DOHH2 (cell line): ENCODE measurements around the gene SLC6A6.

Source experiments
- H3F3A ChIP-seq: fragments of 200-600 bp; sonication (generic), shearing (Covaris generic); 2 replicates; pipeline ENCODE4 v1.6.0; 2016; ENCODE audit warnings: antibody characterized with exemption, mild to moderate bottlenecking; ENCODE audit not compliant: control insufficient read depth, insufficient read depth
- H3K27ac ChIP-seq: fragments of 200-600 bp; sonication (generic); 2 replicates; pipeline ENCODE4 v1.5.1; 2014; ENCODE audit warnings: low read depth, mild to moderate bottlenecking, low read length, moderate library complexity
- H3K27me3 ChIP-seq: fragments of 200-600 bp; sonication (generic); 2 replicates; pipeline ENCODE4 v1.6.1; 2014; ENCODE audit warnings: mild to moderate bottlenecking, low read length, mixed read lengths; ENCODE audit not compliant: control insufficient read depth
- H3K36me3 ChIP-seq: fragments of 200-600 bp; sonication (generic); 2 replicates; pipeline ENCODE4 v1.6.1; 2014; ENCODE audit warnings: mild to moderate bottlenecking, low read length, moderate library complexity, mixed read lengths; ENCODE audit not compliant: control insufficient read depth
- H3K4me1 ChIP-seq: fragments of 200-600 bp; sonication (generic); 2 replicates; pipeline ENCODE4 v1.6.1; 2014; ENCODE audit warnings: mild to moderate bottlenecking, low read length, mixed read lengths; ENCODE audit not compliant: control insufficient read depth
- H3K4me2 ChIP-seq: fragments of 200-600 bp; sonication (generic); 2 replicates; pipeline ENCODE4 v1.6.0; 2014; ENCODE audit warnings: mild to moderate bottlenecking, low read length, moderate library complexity
- H3K4me3 ChIP-seq: fragments of 200-600 bp; sonication (generic); 2 replicates; pipeline ENCODE4 v1.5.1; 2014; ENCODE audit warnings: mild to moderate bottlenecking, low read length, mixed read lengths
- H3K79me2 ChIP-seq: fragments of 200-600 bp; sonication (generic); 2 replicates; pipeline ENCODE4 v1.6.1; 2014; ENCODE audit warnings: mild to moderate bottlenecking, low read length, mixed read lengths; ENCODE audit not compliant: control insufficient read depth
- H3K9me2 ChIP-seq: fragments of 200-600 bp; sonication (generic); replicated peaks from 2 replicates; pipeline ENCODE4 v1.6.1; 2014; ENCODE audit warnings: mild to moderate bottlenecking, low read length, mixed read lengths; ENCODE audit not compliant: control insufficient read depth
- H3K9me3 ChIP-seq: fragments of 200-600 bp; sonication (generic); 2 replicates; pipeline ENCODE4 v1.6.1; 2014; ENCODE audit warnings: antibody characterized with exemption, low read length, mixed read lengths; ENCODE audit not compliant: control insufficient read depth, insufficient read depth
- H4K20me1 ChIP-seq: fragments of 200-600 bp; sonication (generic); 2 replicates; pipeline ENCODE4 v1.6.0; 2014; ENCODE audit warnings: low read depth, mild to moderate bottlenecking, antibody characterized with exemption, low read length, moderate library complexity; ENCODE audit not compliant: control insufficient read depth, insufficient read depth
- EZH2phosphoT487 ChIP-seq: fragments of 200-600 bp; sonication (generic); IDR thresholded peaks from 2 replicates; pipeline ENCODE4 v1.6.1; 2017; ENCODE audit warnings: borderline replicate concordance, mild to moderate bottlenecking, antibody characterized with exemption, low read length, moderate library complexity, mixed read lengths
- TF ChIP-seq, protein P1 (sequence below): fragments of 200-600 bp; sonication (generic); IDR thresholded peaks from one replicate; pipeline ENCODE4 v1.5.1; 2014; ENCODE audit warnings: antibody characterized with exemption, mild to moderate bottlenecking, low read depth, low read length; ENCODE audit not compliant: poor library complexity, severe bottlenecking

SLC6A6 gene

GRCh38 chr3:14494279-14494972, 92.0 kb downstream of the SLC6A6 start:
- Histone ChIP-seq H3K27ac (no peak overlapping the region), H3K9me3 (no peaks in the 10 kb centered on the region), H3K27me3 (no peaks in the 10 kb centered on the region), H3K4me2 (no peak overlapping the region), H3K4me1 (no peaks in the 10 kb centered on the region), H3K79me2 (no peaks in the 10 kb centered on the region), H3K4me3 (no peak overlapping the region), H3K36me3 (no peaks in the 10 kb centered on the region), H3F3A (no peaks in the 10 kb centered on the region), H3K9me2 (no peaks in the 10 kb centered on the region), H4K20me1 (no peaks in the 10 kb centered on the region)
- TF ChIP-seq, protein P1, sequence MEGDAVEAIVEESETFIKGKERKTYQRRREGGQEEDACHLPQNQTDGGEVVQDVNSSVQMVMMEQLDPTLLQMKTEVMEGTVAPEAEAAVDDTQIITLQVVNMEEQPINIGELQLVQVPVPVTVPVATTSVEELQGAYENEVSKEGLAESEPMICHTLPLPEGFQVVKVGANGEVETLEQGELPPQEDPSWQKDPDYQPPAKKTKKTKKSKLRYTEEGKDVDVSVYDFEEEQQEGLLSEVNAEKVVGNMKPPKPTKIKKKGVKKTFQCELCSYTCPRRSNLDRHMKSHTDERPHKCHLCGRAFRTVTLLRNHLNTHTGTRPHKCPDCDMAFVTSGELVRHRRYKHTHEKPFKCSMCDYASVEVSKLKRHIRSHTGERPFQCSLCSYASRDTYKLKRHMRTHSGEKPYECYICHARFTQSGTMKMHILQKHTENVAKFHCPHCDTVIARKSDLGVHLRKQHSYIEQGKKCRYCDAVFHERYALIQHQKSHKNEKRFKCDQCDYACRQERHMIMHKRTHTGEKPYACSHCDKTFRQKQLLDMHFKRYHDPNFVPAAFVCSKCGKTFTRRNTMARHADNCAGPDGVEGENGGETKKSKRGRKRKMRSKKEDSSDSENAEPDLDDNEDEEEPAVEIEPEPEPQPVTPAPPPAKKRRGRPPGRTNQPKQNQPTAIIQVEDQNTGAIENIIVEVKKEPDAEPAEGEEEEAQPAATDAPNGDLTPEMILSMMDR = no peak
- no peak for TF ChIP-seq EZH2phosphoT487

DNA sequence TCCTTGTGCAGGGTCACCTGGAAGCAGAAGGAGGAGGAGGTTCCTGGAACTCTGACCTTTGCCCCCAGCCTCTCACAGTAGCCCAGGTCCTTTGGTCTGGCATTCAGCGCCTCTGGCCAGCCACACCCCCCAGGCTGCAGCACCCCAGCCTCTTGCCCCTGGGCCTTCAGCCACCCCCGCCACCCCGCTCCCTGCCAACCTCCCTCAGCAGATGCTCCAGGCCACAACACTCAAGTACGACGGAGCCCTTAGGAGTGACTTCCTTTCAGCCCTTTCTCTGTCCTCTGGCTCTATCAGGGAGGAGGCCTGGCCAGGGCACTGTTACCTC, 92.5 kb downstream of the SLC6A6 start:
- TF ChIP-seq EZH2phosphoT487 = no peak
- TF ChIP-seq, protein P1 = no peak
- no peaks in the 10 kb centered on the region for H4K20me1 ChIP-seq

DNA sequence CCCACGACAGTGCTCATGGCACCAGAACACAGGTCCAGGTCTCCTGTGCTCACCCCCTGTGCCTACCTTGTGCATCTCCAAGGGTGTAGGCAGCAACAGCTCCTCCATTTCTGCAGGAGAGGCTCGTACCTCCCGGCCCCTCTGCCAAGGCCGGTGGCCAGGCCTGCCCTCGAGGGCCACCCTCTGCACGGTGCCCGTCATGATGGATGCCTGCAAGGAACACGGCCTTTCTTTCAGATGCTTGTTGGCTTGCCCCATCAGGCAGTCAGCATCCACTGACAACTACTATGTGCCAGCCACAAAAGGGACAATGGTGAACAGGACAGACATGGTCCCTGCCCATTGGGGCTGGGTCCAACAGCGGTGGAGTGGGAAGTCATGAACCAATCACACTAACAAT, 93.9 kb downstream of the SLC6A6 start:
- H3K36me3 ChIP-seq = no peaks in the 10 kb centered on the region
- no peak overlapping the region for H3K4me3 ChIP-seq
- no peak overlapping the region for H3K4me2 ChIP-seq
- H3K79me2 ChIP-seq = no peaks in the 10 kb centered on the region
- no peak for TF ChIP-seq EZH2phosphoT487
- TF ChIP-seq, protein P1 = no peak
- no peak overlapping the region for H3K27ac ChIP-seq
- H3F3A ChIP-seq = no peaks in the 10 kb centered on the region
- no peaks in the 10 kb centered on the region for H3K9me3 ChIP-seq
- H3K9me2 ChIP-seq = no peaks in the 10 kb centered on the region
- H4K20me1 ChIP-seq = no peaks in the 10 kb centered on the region
- no peaks in the 10 kb centered on the region for H3K4me1 ChIP-seq
- H3K27me3 ChIP-seq = no peaks in the 10 kb centered on the region

More for the DNA sequence above, 92.5 kb downstream of the SLC6A6 start:
- Histone ChIP-seq H3K9me2 (no peaks in the 10 kb centered on the region), H3K9me3 (no peaks in the 10 kb centered on the region), H3K4me2 (no peak overlapping the region), H3K27me3 (no peaks in the 10 kb centered on the region), H3K79me2 (no peaks in the 10 kb centered on the region), H3K4me1 (no peaks in the 10 kb centered on the region), H3F3A (no peaks in the 10 kb centered on the region), H3K36me3 (no peaks in the 10 kb centered on the region), H3K4me3 (no peak overlapping the region), H3K27ac (no peak overlapping the region)
